GM19239 (cell line): Measurements from ENCODE around the gene RASA3.

Source experiments
- DNase-seq: peaks from one replicate; pipeline ENCODE4 v3.0.0; 2011; ENCODE audit warnings: low spot score; ENCODE audit not compliant: insufficient read length
- FAIRE-seq: peaks from 2 replicates; lab custom pipeline; 2011; peaks lifted over from hg19 to GRCh38; lab: Jason Lieb, UNC

RASA3 gene

GRCh38 chr13:114044486-114044885 is 87.9 kb downstream of the RASA3 start:
- FAIRE-seq (no peak), DNase-seq (no peak)

DNA sequence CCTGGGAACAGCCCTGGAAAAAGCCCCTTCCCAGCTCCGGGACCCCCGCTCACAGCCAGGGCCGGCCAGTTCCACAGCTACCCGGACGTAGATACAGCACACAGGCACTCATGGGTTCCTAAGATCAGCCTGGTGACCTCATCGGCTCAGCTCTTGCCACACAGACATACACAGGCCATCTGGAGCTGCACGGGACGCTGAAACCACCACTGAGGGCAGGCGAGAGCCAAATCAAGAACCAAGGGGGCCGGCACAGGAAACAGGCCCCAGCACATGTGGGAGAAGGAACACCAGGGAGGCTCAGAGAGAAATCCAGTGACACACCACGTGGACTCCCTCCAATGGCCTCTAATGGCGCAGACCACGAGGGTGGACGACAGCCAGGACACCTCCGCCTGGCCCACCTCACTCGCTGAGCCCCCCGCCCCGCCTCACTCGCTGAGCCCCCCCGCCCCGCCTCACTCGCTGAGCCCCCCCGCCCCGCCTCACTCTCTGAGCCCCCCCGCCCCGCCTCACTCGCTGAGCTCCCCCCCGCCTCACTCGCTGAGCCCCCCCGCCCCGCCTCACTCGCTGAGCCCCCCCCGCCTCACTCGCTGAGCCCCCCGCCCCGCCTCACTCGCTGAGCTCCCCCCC is 88.9 kb downstream of the RASA3 start:
- FAIRE-seq (no peak), DNase-seq (no peak)

DNA sequence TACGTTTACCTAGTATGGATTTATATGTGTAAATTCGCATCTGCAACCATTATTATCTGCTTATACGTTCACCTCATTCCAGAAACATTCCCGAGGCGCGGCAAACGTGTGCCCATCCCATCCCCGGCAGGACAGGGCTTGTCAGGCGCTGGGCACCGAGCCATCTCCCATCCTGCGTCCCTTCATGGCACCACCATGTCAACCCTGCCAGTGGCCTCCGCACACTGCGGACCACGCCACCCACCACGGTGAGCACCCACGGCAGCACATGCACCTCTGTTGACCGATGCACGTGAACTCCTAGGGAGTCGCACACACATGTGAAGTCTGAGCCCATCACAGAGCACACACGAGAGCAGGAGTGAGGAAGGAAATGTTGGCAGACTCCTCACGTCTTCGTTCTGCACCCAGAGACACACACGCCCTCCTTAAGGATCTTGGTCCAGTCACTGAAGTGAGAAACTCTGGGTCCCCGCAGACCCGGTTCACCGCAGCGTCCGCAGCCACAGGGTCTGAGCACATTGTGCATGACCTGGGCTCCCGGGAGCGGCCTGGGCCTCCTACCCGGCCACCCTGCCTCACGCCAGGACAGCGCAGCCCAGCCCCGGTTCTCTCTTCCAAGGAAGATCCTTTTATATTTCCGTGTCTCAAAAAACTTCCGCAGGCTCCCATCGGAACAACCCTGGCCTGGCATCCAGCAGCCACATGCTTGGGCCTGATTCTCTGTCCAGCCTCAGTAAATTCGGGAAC is 90.2 kb downstream of the RASA3 start:
- no peak for FAIRE-seq

GRCh38 chr13:114041493-114041892 is 90.9 kb downstream of the RASA3 start:
- FAIRE-seq (no peak), DNase-seq (no peak)

More for the DNA sequence above, 90.2 kb downstream of the RASA3 start:
- no peak for DNase-seq

DNA sequence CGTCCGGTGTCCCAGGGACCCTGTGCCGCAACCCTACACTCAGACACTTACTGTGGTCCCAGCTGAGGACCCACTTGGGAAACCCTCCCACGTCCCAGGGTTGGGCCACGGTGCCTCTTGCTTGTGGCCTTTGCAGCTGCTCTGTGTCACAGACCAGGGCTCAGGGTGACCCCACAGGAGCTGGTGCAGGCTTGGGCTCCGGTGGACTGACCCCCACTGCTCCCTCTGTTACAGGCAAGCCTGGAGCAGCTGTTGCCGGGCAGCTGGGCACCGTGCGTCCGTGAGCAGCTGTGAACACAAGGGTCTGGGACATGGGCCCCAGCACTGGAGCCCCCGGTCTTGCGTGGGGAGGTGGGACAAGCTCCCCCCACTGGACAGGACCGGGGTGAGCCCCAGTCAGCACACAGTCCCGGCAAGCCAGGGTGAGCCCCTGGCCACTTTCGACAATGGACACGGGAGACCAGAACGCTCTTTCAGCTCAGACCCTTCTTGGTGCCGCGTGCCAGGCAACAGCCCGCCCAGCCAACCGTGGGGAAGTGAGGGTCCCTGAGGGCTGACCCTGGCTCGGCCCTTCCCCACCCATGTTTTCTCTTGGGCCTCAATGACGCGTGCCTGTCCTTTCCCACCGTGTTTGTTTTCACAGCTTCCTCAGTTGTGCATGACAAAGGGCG is 92.8 kb downstream of the RASA3 start:
- no peak for FAIRE-seq
- no peak for DNase-seq

- no peak for FAIRE-seq
- DNase-seq = no peak
Observed at GRCh38 chr13:114038900-114039299, 93.5 kb downstream of the RASA3 start.

GRCh38 chr13:114038211-114038613 is 94.2 kb downstream of the RASA3 start:
- DNase-seq (no peak), FAIRE-seq (no peak)

DNA sequence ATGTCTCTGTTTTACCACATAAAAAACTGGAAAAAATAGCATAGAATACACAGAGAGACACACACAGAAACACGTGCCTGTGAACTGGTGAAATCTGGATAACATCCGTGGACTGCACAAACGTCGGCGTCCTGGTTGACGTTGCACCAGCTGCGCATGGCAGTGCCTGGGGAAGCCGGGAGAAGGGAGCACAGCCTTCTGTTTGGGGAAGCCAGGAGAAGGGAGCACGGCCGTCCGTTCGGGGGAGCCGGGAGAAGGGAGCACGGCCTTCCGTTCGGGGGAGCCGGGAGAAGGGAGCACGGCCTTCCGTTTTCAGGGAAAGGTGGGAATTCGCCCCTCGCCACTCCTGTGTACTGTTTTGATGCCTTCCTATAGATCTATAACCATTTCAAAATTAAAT is 94.7 kb downstream of the RASA3 start:
- DNase-seq (no peak), FAIRE-seq (no peak)

- FAIRE-seq (no peak), DNase-seq (no peak)
Observed at GRCh38 chr13:114035583-114036531, 96.6 kb downstream of the RASA3 start.

DNA sequence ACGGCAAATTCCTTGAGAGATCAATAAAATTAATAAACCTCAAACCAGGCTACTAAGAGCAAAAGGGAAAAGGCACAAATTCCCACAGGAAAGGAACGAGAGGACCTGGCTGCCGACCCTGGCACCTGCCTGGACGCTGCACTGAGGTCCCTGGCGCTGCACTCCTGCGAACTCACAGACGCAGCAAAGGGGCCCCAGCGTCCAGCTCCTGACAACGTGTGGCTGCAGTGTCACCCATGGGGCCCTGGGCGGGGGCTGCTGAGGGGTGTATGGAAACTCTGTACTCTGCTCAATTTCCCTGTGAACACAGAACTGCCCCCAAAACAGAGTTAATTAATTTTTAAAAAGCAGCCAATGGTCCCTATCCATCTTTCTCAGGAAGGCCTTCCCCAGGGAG is 97.2 kb downstream of the RASA3 start:
- FAIRE-seq = no peak
- DNase-seq = no peak

- FAIRE-seq (no peak), DNase-seq (no peak)
Observed at GRCh38 chr13:114034481-114034891, 97.9 kb downstream of the RASA3 start.

GRCh38 chr13:114033541-114034315 is 98.7 kb downstream of the RASA3 start:
- FAIRE-seq = no peak
- DNase-seq = no peak

DNA sequence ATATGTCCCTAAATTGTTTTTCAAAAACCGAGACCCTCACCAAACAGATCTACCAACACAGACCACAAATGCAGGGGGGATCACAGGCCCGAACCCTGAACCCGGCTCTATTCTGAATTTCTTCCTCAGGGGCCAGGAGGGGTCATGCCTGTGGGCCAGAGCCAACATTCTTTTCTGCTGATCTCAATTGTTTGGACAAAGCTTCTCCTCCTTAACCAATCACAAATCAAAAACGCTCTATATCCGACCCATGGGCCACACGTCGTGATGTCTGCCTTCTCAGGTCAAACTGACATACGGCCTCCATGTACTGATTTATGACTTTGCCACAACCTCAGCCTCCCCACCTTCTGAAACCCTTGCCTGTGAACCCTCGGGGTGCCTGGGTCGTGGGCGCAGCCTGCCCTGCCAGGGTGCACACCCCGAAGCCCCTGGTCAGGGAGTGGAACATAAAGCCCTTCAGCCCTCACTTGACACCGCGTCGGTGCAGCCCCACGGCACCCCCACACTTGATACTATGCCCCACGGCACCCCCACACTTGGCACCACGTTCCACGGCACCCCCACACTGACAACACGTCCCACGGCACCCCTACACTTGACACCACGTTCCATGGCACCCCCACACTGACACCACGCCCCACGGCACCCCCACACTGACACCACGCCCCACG is 100.2 kb downstream of the RASA3 start:
- DNase-seq = no peak
- FAIRE-seq = no peak

GRCh38 chr13:114031631-114032030 is 100.8 kb downstream of the RASA3 start:
- FAIRE-seq (no peak), DNase-seq (no peak)

DNA sequence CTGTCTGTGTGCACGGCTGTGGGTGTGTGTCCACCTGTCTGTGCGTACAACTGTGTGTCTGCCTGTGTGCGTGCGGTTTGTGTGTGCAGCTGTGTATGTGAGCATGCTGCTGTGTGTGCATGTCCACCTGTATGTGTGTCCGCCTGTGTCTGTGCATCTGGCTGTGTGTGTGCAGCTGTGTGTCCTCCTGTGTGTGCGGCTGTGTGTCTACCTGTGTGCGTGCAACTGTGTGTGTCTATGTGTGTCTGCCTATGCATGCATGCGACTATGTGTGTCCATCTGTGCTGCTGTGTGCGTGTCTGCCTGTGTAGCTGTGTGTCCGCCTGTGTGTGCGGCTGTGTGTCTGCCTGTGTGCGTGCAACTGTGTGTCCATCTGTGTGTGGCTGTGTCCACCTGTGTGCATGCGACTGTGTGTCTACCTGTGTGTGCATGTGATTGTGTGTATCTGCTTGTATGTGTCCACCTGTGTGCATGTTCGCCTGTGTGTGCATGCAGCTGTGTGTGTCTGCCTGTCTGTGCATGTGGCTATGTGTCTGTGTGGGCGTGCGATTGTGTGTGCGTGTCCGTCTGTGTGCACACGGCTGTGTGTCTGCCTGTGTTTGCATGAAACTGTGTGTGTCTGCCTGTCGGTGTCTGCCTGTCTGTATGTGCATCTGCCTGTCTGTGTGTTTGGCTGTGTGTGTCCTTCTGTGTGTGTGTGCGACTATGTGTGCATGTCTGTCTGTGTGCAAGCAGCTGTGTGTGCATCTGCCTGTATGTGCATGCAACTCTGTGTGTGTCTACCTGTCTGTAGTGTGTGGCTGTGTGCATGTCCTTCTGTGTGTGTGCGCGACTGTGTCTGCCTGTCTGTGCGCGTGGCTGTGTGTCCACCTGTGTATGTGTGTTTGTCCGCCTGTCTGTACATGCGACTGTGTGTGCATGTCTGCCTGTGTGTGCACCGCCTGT is 101.5 kb downstream of the RASA3 start:
- no peak for FAIRE-seq

DNA sequence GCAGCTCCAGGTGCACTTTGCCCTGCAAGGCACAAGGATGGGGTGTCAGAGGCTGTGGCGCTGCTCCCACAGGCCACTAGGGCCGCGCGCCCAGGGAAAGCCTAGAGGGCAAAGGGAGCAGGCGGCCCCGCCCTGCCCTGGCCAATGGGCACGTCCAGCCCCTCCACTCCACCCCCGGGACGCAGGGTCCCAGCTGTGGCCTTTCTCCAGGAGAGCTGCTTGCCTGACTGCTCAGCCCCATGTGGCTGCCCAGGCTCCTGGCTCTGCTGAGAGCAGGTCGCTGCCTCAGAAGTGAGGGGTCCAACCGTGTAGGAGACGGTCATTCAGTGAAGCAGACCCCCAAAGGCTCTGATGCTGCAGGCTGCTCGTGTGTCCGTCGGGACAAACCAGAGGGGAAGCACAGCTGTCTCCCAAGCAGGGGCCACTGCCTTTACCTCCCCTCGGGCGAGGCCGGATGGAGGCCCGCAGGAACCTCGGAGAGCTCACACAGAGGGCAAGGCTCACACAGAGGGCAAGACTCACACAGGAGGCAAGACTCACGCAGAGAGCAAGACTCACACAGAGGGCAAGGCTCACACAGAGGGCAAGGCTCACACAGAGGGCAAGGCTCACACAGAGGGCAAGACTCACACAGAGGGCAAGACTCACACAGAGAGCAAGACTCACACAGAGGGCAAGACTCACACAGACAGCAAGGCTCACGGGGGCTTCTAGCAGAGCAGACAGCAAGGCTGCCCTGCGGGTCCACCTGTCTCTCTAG is 102.4 kb downstream of the RASA3 start:
- DNase-seq (no peak), FAIRE-seq (no peak)

More for the DNA sequence above, 101.5 kb downstream of the RASA3 start:
- DNase-seq = no peak

DNA sequence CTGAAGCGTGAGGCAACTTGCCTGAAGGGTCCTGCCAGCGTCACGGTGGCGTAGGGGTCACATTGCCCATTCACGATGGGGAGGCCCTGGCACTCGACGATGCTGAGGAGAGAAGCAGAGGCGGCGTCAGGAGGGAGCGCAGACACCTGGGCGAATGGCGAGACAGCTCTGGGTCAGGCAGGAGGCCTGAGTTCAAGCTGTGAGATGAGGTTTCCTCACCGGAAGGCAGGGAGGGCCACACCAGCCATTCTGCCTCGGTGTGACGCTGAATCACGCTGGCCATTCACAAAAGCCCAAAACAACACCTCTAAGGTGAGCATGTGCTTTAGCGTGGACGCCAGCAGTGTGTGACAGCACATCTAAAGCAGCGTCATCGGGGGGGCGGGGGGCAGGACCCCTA is 104.6 kb downstream of the RASA3 start:
- FAIRE-seq (no peak), DNase-seq (no peak)
